Osteoblast (primary cell): ENCODE data around the gene LUC7L. TPM values are rescaled to one million over a fixed set of nuclear protein-coding genes. Genes with fewer than 3 reads are reported as not detected.

Source experiments
- DNase-seq: peaks from one replicate; pipeline ENCODE4 v3.0.0; 2011; ENCODE audit warnings: low spot score, mixed read lengths; ENCODE audit not compliant: insufficient read length; ENCODE audit errors: missing footprints
- H2AFZ ChIP-seq: 2 replicates; pipeline ENCODE4 v1.6.0; 2011; ENCODE audit warnings: mild to moderate bottlenecking, low read length
- H3K27ac ChIP-seq: 2 replicates; pipeline ENCODE4 v1.5.1; 2011; ENCODE audit warnings: mild to moderate bottlenecking, low read depth, low read length, moderate library complexity
- H3K27me3 ChIP-seq: 2 replicates; pipeline ENCODE4 v1.6.0; 2012; ENCODE audit warnings: mild to moderate bottlenecking, control low read depth, inconsistent platforms, low read length, moderate library complexity; ENCODE audit not compliant: insufficient read depth
- H3K36me3 ChIP-seq: 2 replicates; pipeline ENCODE4 v1.5.1; 2011; ENCODE audit warnings: mild to moderate bottlenecking, low read length, control low read depth, moderate library complexity; ENCODE audit not compliant: insufficient read depth
- H3K4me1 ChIP-seq: 2 replicates; pipeline ENCODE4 v1.5.1; 2011; ENCODE audit warnings: mild to moderate bottlenecking, low read length, control low read depth, moderate library complexity; ENCODE audit not compliant: insufficient read depth
- H3K4me2 ChIP-seq: 2 replicates; pipeline ENCODE4 v1.6.0; 2011; ENCODE audit warnings: mild to moderate bottlenecking, low read length; ENCODE audit not compliant: insufficient read depth
- H3K4me3 ChIP-seq: fragments of 200-600 bp; sonication (generic); 3 replicates; pipeline ENCODE4 v1.5.1; 2012; ENCODE audit warnings: mild to moderate bottlenecking, low read length, inconsistent platforms; ENCODE audit not compliant: insufficient read depth
- H3K79me2 ChIP-seq: 2 replicates; pipeline ENCODE4 v1.6.0; 2012; ENCODE audit warnings: mild to moderate bottlenecking, low read length, control low read depth, inconsistent platforms; ENCODE audit not compliant: insufficient read depth
- H3K9me3 ChIP-seq: 2 replicates; pipeline ENCODE4 v1.5.1; 2011; ENCODE audit warnings: low read depth, low read length, control low read depth
- H4K20me1 ChIP-seq: 2 replicates; pipeline ENCODE4 v1.6.0; 2012; ENCODE audit warnings: mild to moderate bottlenecking, low read length, control low read depth; ENCODE audit not compliant: insufficient read depth
- CTCF ChIP-seq: IDR thresholded peaks from 2 replicates; pipeline ENCODE4 v1.5.1; 2011; ENCODE audit warnings: mild to moderate bottlenecking, low read depth, low read length, moderate library complexity; ENCODE audit errors: extremely low read depth
- total RNA-seq: library from RNA; depleted of rRNA; stranded (reverse); fragments of >200 nt; gene quantifications from 2 replicates; pipeline ENCODE4 v1.2.3, GENCODE V29; 2012

Gene LUC7L
- total RNA-seq, 1 donor: 46.0 TPM

- DNase-seq: peak; percentile 85
- no peak overlapping the region for H2AFZ ChIP-seq
- no peaks in the 10 kb centered on the region for H3K9me3 ChIP-seq
- H3K4me3 ChIP-seq: no peak overlapping the region
- no peaks in the 10 kb centered on the region for H3K79me2 ChIP-seq
- peaks cover 19% of the 10 kb centered on the region for H3K27me3 ChIP-seq
- peaks cover 8% of the 10 kb centered on the region for H3K4me1 ChIP-seq
- no peak overlapping the region for H3K4me2 ChIP-seq
- peaks cover 13% of the 10 kb centered on the region for H3K36me3 ChIP-seq
- no peak for TF ChIP-seq CTCF
- peaks cover 20% of the 10 kb centered on the region for H4K20me1 ChIP-seq
- H3K27ac ChIP-seq: no peak overlapping the region
Measured at GRCh38 chr16:183005-183404, 46.2 kb downstream of the LUC7L start.

GRCh38 chr16:181565-182021 is 47.7 kb downstream of the LUC7L start:
- H4K20me1 ChIP-seq: peaks cover 20% of the 10 kb centered on the region
- H3K27me3 ChIP-seq: peaks cover 28% of the 10 kb centered on the region
- H2AFZ ChIP-seq: no peak overlapping the region
- H3K9me3 ChIP-seq: no peaks in the 10 kb centered on the region
- peaks cover 4% of the 10 kb centered on the region for H3K36me3 ChIP-seq
- H3K79me2 ChIP-seq: no peaks in the 10 kb centered on the region
- H3K4me3 ChIP-seq: no peak overlapping the region
- H3K4me2 ChIP-seq: peak overlapping the region; percentile 50
- H3K27ac ChIP-seq: no peak overlapping the region
- peak; percentile 77 for TF ChIP-seq CTCF
- peak; percentile 99 for DNase-seq
- peaks cover 8% of the 10 kb centered on the region for H3K4me1 ChIP-seq

DNA sequence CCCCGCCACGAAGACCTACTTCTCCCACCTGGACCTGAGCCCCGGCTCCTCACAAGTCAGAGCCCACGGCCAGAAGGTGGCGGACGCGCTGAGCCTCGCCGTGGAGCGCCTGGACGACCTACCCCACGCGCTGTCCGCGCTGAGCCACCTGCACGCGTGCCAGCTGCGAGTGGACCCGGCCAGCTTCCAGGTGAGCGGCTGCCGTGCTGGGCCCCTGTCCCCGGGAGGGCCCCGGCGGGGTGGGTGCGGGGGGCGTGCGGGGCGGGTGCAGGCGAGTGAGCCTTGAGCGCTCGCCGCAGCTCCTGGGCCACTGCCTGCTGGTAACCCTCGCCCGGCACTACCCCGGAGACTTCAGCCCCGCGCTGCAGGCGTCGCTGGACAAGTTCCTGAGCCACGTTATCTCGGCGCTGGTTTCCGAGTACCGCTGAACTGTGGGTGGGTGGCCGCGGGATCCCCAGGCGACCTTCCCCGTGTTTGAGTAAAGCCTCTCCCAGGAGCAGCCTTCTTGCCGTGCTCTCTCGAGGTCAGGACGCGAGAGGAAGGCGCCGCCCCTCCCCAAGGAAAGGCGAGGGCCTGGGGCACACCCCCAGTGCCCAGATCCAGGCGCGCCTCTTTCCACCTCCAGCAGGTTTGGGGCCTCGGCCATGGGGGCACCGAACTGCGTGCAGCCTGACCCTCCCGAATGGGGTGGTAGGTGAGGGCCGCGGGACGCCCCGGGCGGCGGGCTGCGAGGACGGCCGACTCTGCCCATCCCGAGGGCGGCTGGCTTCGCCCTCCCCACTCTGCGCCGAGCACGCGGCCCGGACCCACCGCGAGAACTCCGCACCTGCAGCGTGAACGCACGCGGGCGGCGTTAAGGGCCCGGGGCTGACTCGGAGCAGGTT is 48.3 kb downstream of the LUC7L start:
- peak; percentile 93 for DNase-seq
- peaks cover 8% of the 10 kb centered on the region for H3K4me1 ChIP-seq
- no peak overlapping the region for H3K27ac ChIP-seq
- peaks cover 20% of the 10 kb centered on the region for H4K20me1 ChIP-seq
- H3K36me3 ChIP-seq: peaks cover 4% of the 10 kb centered on the region
- peaks cover 28% of the 10 kb centered on the region for H3K27me3 ChIP-seq
- TF ChIP-seq CTCF: no peak
- peak overlapping the region; percentile 59 for H3K4me3 ChIP-seq
- peak overlapping the region; percentile 50 for H3K4me2 ChIP-seq
- no peaks in the 10 kb centered on the region for H3K9me3 ChIP-seq
- no peaks in the 10 kb centered on the region for H3K79me2 ChIP-seq
- no peak overlapping the region for H2AFZ ChIP-seq

- H3K36me3 ChIP-seq: peaks cover 4% of the 10 kb centered on the region
- peak within 1 kb of the TSS; percentile 50 for H3K4me2 ChIP-seq
- no peaks in the 10 kb centered on the region for H3K79me2 ChIP-seq
- H2AFZ ChIP-seq: no peak within 1 kb of the TSS
- peak within 1 kb of the TSS; percentile 59 for H3K4me3 ChIP-seq
- H3K27me3 ChIP-seq: peaks cover 33% of the 10 kb centered on the region
- TF ChIP-seq CTCF: no peak
- peaks cover 8% of the 10 kb centered on the region for H3K4me1 ChIP-seq
- peak; percentile 97 for DNase-seq
- H3K9me3 ChIP-seq: no peaks in the 10 kb centered on the region
- H4K20me1 ChIP-seq: peaks cover 15% of the 10 kb centered on the region
- no peak within 1 kb of the TSS for H3K27ac ChIP-seq
Measured at GRCh38 chr16:180101-180675, 49.1 kb downstream of the LUC7L start, which contains the start of gene HBQ1. HBQ1 (plus strand) TSS chr16:180459; CDS start chr16:180487, 28 bp downstream.
